Spleen (tissue), 7 donors: ENCODE data around the gene PRMT1.

ENCODE experiments used
- CTCF ChIP-seq, 11 experiments: fragments of 200-600 bp in 7 of 11; fragments of 450-650 bp in 4 of 11; sonication (generic) in 4 of 11; IDR thresholded peaks in 8 of 11; conservative IDR thresholded peaks in 3 of 11; 1 replicate in 7 of 11; 2 replicates in 4 of 11; pipeline versions ENCODE4 v1.4.0 to v1.8.0; 2016 to 2021; ENCODE audit warnings: antibody characterized with exemption in 11 of 11, inconsistent platforms in 4 of 11, mild to moderate bottlenecking in 1 of 11
- POLR2A ChIP-seq, 3 donors: fragments of 450-650 bp; IDR thresholded peaks; one replicate each; pipeline ENCODE4 v1.5.1; 2017; ENCODE audit warnings: antibody characterized with exemption in 3 of 3, mild to moderate bottlenecking in 1 of 3
- donor health status: DM: no; HTN: no; CAD: no; lungs with moderate emphysema.
- donor health status: DM: no; HTN: no; CAD: no.
- donor health status: DM: no; HTN: no; CAD: no.

- TF ChIP-seq CTCF (IDR thresholded peaks at IDR 0.05 in 8 of 11, conservative IDR thresholded peaks at IDR 0.05 in 3 of 11), result peak; percentile 84 to 96 (median 92)
- TF ChIP-seq POLR2A (IDR thresholded peaks at IDR 0.05), result no peak
Measured at GRCh38 chr19:49672131-49672919, 4.7 kb upstream of the PRMT1 start.
